T-helper 1 cell treated with Interleukin-12 subunit alpha and Interleukin-12 subunit beta and Interleukin-4 antibody, amounts not matched to agents 30 μg/mL and 1 μg/mL, for 36 hours (primary cell): Measurements from ENCODE around the gene GATAD2B.

Experiments used
- H3K27ac Mint-ChIP-seq: one replicate; pipeline ENCODE4 v1.8.0; 2021; ENCODE audit warnings: mild to moderate bottlenecking, mixed read lengths
- H3K27me3 Mint-ChIP-seq: one replicate; pipeline ENCODE4 v1.8.0; 2021; ENCODE audit warnings: low read depth, mixed read lengths
- H3K36me3 Mint-ChIP-seq: one replicate; pipeline ENCODE4 v1.8.0; 2021; ENCODE audit warnings: low read depth, mixed read lengths
- H3K4me1 Mint-ChIP-seq: one replicate; pipeline ENCODE4 v1.8.0; 2021; ENCODE audit warnings: low read depth, mixed read lengths
- H3K4me3 Mint-ChIP-seq: one replicate; pipeline ENCODE4 v1.8.0; 2021; ENCODE audit warnings: mild to moderate bottlenecking, moderate library complexity, mixed read lengths
- H3K9me3 Mint-ChIP-seq: one replicate; pipeline ENCODE4 v1.8.0; 2021; ENCODE audit warnings: mixed read lengths

Gene GATAD2B

DNA sequence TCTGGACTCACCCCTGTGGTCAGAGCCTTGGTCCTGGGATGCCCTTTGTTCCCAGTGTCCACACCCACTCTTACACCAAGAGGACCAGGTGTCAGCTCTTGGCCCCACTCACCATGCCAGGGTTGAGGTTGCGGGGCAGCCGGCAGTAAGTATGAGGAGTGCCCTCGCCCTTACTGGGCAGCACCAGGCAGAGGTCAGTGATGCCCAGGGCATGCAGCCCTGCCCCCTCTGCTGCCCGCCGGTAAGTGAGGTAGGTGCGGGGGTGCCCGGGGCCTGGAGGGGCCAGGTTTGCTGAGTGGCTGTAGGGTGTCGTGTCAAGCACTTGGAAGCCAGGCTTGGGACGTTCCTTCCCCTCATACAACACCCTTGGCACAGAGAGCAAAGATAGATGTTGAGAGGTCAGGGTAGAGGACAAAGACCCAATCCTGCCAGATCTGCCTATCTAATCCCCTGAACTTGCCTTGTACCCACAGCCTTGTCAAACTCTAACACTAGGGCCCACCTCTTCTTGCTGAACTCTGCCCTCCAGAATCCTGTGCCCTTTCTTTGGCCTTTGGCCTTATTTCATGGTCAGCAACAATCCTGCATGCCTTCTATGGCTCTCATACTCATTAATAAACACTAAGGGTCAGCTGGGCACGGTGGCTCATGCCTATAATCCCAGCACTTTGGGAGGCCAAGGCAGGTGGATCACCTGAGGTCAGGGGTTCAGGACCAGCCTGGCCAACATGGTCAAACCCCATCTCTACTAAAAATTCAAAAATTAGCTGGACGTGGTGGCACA, 20.2 kb upstream of the GATAD2B start:
- Mint-ChIP-seq H3K36me3 (peaks cover 47% of the 10 kb centered on the region), H3K27ac (peak overlapping the region; percentile 49), H3K4me1 (peaks cover 28% of the 10 kb centered on the region), H3K4me3 (no peak overlapping the region), H3K9me3 (no peaks in the 10 kb centered on the region), H3K27me3 (no peaks in the 10 kb centered on the region)

DNA sequence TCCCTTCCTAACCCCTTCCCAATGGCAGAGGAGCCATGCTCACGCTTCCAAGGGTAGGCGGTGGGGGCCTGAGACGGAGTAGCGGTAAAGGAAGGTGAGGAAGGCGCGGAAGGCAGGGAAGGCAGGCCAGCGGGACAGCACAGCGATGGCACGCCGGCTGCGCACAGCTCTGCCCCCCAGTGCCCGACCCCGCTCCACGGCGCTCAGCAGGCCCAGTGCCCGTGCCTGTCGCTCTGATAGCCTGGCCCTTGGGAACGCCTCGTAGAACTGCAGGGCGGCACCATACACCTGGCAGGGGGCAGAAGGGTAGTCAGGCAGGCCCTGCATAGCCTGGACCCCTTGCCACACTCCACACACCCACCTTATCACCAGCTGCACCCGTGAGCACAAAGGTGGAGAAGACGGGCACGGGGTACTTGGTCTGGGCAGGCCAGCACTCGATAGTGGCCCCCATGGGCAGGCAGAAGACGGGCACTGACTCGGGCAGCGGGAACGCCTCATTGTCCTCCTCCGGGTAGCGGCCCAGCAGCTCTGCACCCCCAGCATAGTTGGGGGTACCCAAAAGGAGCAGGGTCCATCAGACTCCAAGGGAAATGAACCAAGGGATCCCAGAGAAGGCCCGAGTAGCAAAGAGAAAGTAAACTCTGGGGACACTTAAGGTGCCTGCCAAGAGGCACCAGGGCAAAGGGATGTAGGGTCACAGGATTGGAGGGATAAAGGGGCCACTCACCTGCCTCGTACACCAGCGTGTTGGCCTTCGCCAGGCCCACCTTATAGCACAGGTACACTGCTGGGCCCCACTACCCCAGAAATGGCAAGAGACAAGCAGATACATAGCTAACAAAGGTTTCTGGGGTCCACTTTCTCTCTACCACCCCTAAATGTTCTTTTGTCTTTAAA, 19.3 kb upstream of the GATAD2B start:
- H3K27me3 Mint-ChIP-seq: no peaks in the 10 kb centered on the region

DNA sequence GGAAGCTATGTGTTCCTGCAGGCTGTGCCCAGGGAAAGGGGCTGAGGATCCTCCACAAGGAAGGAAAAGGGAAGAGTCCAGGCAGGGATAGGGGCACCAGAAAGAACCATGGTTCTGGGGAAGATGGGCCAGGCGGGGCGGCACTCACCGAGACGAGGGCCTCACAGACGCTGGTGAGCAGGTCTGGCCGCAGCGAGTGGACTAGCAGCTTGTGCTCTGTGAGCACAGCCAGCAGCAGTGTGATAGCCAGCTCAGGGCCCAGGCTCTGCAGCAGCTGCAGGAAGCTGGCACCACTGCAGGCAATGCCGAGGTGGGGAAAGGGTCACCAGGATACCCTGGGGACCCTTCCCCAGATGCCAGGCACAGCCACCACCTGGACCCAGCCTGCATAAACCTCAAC, 18.0 kb upstream of the GATAD2B start:
- peak overlapping the region; percentile 61 for H3K27ac Mint-ChIP-seq
- H3K9me3 Mint-ChIP-seq: no peaks in the 10 kb centered on the region
- peaks cover 28% of the 10 kb centered on the region for H3K4me1 Mint-ChIP-seq
- H3K27me3 Mint-ChIP-seq: no peaks in the 10 kb centered on the region
- H3K36me3 Mint-ChIP-seq: peaks cover 65% of the 10 kb centered on the region
- no peak overlapping the region for H3K4me3 Mint-ChIP-seq

More for the DNA sequence above, 19.3 kb upstream of the GATAD2B start:
- peaks cover 54% of the 10 kb centered on the region for H3K36me3 Mint-ChIP-seq
- H3K4me1 Mint-ChIP-seq: peaks cover 28% of the 10 kb centered on the region
- H3K27ac Mint-ChIP-seq: no peak overlapping the region
- no peak overlapping the region for H3K4me3 Mint-ChIP-seq
- no peaks in the 10 kb centered on the region for H3K9me3 Mint-ChIP-seq

DNA sequence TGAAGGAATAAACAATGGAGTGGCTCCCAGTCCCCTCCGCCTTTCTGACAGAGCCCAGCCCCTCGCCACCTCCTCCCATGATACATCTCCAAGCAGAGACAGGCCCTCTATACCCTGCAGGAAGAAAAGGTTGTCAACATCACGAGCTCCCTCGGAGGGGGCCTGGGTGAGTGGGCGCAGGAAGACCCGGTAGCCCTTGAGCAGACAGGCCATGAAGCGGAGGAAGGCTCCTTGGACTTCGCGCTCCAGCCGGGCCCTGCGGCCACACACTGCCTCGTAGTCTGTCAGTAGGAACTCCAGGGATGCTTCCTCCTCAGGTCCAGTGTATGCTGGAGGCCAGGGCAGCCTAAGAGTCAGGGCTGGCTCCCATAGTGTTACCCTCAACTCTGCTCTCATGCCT, 16.7 kb upstream of the GATAD2B start:
- Mint-ChIP-seq H3K36me3 (peaks cover 67% of the 10 kb centered on the region), H3K9me3 (no peaks in the 10 kb centered on the region), H3K27ac (no peak overlapping the region), H3K4me1 (peaks cover 23% of the 10 kb centered on the region), H3K4me3 (no peak overlapping the region), H3K27me3 (no peaks in the 10 kb centered on the region)

DNA sequence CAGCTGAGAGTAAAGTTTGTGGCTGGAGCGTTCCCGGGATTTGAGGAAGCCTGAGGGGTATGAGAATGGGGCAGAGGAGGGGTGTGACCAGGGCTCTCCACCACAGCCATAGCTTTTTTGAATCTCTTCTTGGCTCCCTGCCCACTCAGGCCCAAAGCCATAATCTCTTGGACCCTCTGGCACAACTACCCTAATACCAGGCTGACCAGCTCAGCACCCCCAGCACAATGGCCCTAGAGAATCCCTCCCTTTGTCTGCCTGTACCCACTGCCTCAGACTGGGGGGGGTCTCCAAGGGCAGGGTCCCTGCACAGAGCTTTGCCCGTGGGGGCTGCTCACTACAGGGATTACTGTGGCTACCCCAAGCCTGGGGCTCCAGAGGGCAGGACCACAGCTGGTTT, 16.2 kb upstream of the GATAD2B start:
- no peak overlapping the region for H3K4me3 Mint-ChIP-seq
- H3K27ac Mint-ChIP-seq: no peak overlapping the region
- H3K27me3 Mint-ChIP-seq: no peaks in the 10 kb centered on the region
- H3K9me3 Mint-ChIP-seq: no peaks in the 10 kb centered on the region
- peaks cover 69% of the 10 kb centered on the region for H3K36me3 Mint-ChIP-seq
- H3K4me1 Mint-ChIP-seq: peaks cover 22% of the 10 kb centered on the region

DNA sequence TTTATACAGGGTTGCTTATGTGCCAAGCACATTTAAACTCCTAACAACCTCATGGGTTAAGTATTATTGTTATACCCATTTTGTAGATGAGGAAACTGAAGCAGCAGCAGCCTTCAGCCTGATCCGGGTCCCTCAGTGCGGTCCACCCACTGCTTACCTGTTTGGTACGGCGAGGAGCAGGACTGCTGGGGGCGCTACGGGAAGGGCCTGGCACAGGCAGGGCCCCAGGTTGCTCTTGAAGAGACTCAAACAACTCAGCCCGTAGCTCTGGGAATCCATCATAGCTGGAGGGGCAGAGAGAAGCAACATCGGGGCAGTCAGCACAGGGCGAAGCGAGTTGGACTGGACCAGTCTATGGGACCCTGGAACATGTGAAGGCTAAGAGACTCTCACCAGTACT, 14.6 kb upstream of the GATAD2B start:
- Mint-ChIP-seq H3K4me3 (no peak overlapping the region), H3K36me3 (peaks cover 61% of the 10 kb centered on the region), H3K27ac (no peak overlapping the region)

DNA sequence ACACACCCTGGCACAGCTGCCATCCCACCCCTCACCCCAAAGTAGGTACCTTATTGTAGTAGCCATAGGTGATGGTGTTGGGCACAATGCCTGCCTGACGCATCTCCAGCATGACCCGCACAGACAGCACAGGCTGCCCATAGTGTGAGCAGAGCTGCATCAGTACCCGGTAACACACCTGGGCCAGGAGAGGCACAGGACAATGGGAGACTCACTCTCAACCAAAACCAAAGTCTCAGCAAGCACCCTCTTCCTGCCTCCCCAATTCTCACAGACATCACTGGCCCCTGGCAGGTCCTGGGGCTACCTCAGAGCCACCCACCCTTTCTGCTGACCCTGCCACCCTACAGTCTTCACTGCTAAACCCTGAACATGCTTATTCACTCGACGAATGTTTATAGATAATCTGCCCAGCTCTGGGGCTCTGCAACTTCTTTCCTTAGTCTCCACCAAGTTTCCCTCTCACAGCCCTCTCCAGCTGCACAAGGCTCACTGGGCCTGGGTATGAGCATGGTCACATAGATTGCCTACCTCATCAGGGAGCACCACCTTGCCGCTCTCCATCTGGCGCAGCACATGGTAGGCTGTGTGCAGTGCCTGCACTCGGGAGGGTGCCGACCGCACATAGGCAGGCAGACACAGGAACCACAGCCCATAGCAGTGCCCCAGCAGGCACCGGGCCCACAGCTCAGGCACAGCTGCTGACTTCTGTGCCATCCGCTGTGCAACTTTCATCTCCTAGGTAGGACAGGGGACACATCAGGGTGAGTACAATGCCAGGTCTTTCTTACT, 13.4 kb upstream of the GATAD2B start:
- H3K9me3 Mint-ChIP-seq: no peaks in the 10 kb centered on the region
- H3K4me1 Mint-ChIP-seq: peaks cover 10% of the 10 kb centered on the region
- peak overlapping the region; percentile 6 for H3K27ac Mint-ChIP-seq
- no peak overlapping the region for H3K4me3 Mint-ChIP-seq
- H3K27me3 Mint-ChIP-seq: no peaks in the 10 kb centered on the region
- peaks cover 59% of the 10 kb centered on the region for H3K36me3 Mint-ChIP-seq

More for the DNA sequence above, 14.6 kb upstream of the GATAD2B start:
- no peaks in the 10 kb centered on the region for H3K27me3 Mint-ChIP-seq
- no peaks in the 10 kb centered on the region for H3K9me3 Mint-ChIP-seq
- H3K4me1 Mint-ChIP-seq: peaks cover 12% of the 10 kb centered on the region

DNA sequence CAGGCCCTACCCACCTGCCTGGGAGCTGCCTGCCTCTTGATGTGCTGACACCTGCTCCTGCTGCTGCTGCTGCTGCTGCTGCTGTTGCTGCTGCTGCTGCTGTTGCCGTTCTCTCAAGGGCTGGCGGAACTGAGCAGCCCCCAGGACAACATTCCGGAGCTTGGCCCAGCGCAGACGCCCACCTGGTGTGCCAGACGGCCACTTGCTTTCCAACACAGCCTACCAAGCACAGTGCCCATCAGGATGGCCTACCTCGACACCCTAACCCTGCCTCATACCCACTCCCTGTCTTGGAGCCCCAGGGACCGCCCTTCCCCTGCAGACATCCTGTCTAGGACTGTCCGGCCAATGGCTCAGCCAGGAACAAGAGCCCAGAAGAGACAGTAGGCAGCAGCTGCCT, 12.0 kb upstream of the GATAD2B start:
- no peak overlapping the region for H3K4me3 Mint-ChIP-seq
- no peaks in the 10 kb centered on the region for H3K9me3 Mint-ChIP-seq
- no peaks in the 10 kb centered on the region for H3K27me3 Mint-ChIP-seq
- no peak overlapping the region for H3K27ac Mint-ChIP-seq
- H3K36me3 Mint-ChIP-seq: peaks cover 50% of the 10 kb centered on the region
- H3K4me1 Mint-ChIP-seq: peaks cover 4% of the 10 kb centered on the region

DNA sequence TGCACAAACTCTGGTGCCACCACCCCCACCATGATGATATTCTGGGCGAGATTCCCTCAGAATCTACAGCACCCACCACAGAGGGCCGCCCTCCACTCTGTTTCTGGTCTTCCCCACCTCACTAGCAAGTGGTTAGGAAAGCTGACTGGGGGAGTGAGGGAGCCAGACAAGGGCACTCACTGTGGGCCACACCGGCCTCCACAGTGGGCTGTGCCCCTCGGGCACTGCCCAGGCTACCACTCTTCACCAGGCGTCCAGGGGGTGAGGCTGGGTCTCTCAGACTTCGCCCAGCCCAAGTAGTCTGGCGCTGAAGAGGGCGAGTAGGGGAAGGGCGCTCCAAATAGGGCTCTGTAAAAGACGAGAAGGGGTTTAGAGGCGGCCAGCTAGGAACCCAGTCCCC, 11.2 kb upstream of the GATAD2B start:
- Mint-ChIP-seq H3K9me3 (no peaks in the 10 kb centered on the region), H3K4me1 (peaks cover 2% of the 10 kb centered on the region), H3K4me3 (no peak overlapping the region), H3K36me3 (peaks cover 49% of the 10 kb centered on the region), H3K27me3 (no peaks in the 10 kb centered on the region), H3K27ac (no peak overlapping the region)

DNA sequence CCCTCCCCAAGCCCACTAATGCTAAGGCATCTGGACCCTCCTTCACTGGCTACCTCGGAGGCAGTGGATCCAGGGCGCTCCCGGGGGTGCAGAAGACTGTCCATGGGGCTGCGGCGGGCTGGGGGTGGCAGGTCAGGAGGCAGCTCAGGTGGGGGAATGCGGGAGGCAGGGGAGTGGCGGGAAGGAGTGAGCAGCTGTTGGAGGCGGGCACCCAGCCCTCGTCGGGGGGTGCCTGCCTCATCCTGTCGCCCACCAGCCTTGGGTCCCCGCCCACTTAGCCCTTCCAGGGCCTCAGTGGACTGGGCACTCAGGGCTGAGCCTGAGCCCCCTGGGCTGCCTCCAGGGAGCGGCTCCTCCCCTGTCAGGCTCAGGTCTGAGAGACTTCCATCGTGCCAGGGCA, 10.7 kb upstream of the GATAD2B start:
- Mint-ChIP-seq H3K4me3 (no peak overlapping the region), H3K36me3 (peaks cover 49% of the 10 kb centered on the region), H3K4me1 (peaks cover 8% of the 10 kb centered on the region), H3K27me3 (no peaks in the 10 kb centered on the region), H3K9me3 (no peaks in the 10 kb centered on the region), H3K27ac (no peak overlapping the region)

DNA sequence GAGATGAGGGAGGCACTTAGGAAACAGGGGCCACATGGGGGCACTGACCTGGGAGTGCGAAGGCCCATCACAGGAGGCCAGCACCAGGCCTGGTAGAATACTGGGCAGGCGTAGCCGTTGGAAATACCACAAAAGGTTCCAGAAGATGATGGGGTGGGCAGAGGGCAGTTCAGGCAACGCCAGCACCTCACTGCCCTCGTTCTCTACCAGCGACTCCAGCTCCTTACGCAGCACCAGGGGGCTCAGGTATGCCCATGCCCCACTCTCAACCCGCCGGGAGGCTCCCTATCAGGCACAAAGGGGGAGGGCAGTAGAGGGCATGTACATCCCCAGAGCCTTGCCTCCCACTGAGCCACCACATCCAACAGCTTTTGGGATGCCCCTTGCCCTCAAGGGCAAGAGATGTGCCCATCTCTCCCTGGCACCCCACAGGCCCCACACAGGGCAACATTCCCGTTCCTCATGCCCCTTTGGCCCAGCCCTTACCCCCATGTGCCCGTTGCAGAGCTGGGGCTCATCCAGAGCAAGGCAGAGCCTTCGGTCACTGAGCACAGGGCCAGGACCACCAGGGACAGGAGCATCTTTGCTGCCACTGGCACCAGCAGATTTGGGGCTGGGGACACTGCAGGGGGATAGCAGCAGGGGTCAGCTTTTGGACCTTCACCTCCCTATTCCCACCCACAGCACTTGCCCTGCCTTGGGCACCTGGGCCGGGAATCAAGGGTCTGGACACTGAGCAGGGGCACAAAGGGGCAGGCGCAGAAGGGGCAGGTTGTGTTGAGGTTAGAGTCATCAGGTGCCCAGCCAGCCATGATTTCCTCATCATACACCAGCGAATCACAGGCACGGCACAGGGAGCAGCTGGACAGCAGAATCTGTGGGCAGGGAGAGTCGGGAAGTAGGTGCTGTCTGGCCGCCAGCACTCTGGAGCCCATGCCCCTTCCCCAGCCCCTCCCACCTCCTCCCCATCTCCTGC, 9.7 kb upstream of the GATAD2B start:
- Mint-ChIP-seq H3K27me3 (no peaks in the 10 kb centered on the region), H3K4me3 (no peak overlapping the region), H3K36me3 (peaks cover 49% of the 10 kb centered on the region), H3K27ac (no peak overlapping the region), H3K9me3 (no peaks in the 10 kb centered on the region), H3K4me1 (peaks cover 12% of the 10 kb centered on the region)

DNA sequence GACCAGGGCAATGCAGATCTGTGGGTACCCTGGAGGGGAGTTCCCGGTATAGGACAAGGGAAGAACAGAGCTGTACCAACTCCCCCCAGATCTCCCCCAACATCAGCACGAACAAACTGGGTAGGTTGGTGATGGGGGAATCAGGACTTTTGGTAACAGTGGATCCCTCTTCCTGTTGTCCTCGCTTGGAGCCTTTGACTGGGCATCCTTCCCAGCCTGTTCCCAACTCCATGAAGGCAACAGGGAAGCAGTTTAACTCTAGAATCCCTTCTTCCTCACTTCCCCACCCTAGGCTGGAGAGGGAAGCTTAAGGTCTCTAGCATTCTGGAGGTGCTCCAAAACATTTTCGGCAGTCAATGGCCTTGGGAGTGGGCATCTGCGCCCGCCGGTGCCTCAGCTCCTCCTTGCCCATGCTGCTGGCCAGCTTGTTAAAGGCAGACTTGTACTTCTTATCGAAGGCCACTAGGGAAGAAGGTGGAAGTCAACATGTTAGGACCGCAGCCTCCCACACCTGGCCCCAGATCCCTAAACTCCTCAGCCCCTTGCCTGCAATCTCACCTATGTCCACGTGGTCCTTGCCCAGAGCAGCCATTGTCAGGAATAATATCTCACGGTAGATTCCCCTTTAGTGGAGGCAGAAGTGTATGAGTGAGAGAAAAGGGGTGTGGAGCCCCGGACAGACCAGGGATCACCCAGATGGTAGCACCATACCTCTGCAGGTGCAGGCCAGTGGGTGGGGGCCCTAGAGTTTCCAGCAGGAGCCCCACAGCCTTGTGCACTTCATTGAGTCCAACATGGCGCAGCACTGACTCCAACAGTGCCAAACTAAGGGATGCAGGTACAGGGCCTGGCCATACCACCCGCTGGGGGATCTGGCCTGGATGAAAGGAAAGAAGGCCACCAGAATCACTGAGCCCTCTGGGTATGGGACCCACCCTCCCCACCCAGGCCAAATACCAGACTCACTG, 7.5 kb upstream of the GATAD2B start:
- Mint-ChIP-seq H3K9me3 (no peaks in the 10 kb centered on the region), H3K27ac (no peak overlapping the region), H3K27me3 (no peaks in the 10 kb centered on the region), H3K4me1 (peaks cover 12% of the 10 kb centered on the region), H3K36me3 (peaks cover 32% of the 10 kb centered on the region), H3K4me3 (no peak overlapping the region)

DNA sequence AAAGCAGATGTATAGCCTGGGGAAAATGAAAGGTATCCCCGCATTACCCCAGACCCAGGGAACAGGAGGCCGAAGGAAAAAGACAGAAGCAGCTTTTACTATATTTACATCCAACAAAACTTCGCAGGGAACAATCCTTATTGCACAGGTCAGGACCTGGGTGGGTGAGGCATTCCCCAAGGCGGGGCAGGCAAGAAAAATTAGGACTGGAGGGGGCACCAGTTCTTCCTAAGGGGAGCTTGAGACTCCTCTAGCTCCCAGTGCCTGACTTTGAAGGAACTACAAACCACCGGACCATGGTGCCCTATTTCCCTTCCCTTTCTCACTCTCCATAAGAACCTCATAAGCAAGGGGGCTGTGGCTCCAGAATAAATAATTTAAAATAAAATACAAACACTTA, 6.7 kb upstream of the GATAD2B start:
- Mint-ChIP-seq H3K36me3 (peaks cover 25% of the 10 kb centered on the region), H3K4me1 (peaks cover 12% of the 10 kb centered on the region), H3K27me3 (no peaks in the 10 kb centered on the region), H3K27ac (no peak overlapping the region), H3K4me3 (no peak overlapping the region), H3K9me3 (no peaks in the 10 kb centered on the region)
